A549 (cell line): Measurements from ENCODE around the gene SLC35A1. TPM values are rescaled to one million over a fixed set of nuclear protein-coding genes. Genes with fewer than 3 reads are reported as not detected.

Source experiments
- ATAC-seq, 2 experiments: fragments of 200-7000 bp in 1 of 2; fragments of >200 bp in 1 of 2; cut with Nextera tagmentation in 1 of 2; cut with Tn5 transposase in 1 of 2; 3 replicates each; pipeline versions ENCODE4 v1.8.0 to v1.9.1; 2018 to 2020; ENCODE audit warnings: mild to moderate bottlenecking in 1 of 2, moderate library complexity in 1 of 2
- CTCF ChIA-PET: fragments of 300-600 bp; sonication (Branson Sonifier 250); formaldehyde crosslinking; extraction: SDS; loops from one replicate; lab custom pipeline; 2021; ENCODE audit warnings: antibody characterized with exemption, inconsistent platforms; lab: Yijun Ruan, JAX
- POLR2A ChIA-PET: fragments of 350-600 bp; formaldehyde crosslinking; extraction: SDS; loops from one replicate; lab custom pipeline; 2021; ENCODE audit warnings: antibody characterized with exemption, inconsistent platforms; lab: Yijun Ruan, JAX
- DNase-seq, 2 experiments: peaks; one replicate each; pipeline versions ENCODE4 v3.0.0 to v3.0.0-alpha.2; 2011 to 2016; ENCODE audit warnings: low read depth in 1 of 2, low spot score in 1 of 2
- FAIRE-seq: peaks from 2 replicates; lab custom pipeline; 2011; peaks lifted over from hg19 to GRCh38; lab: Jason Lieb, UNC
- H3K27ac ChIP-seq, 2 experiments: fragments of >200 bp; sonication (Bioruptor Twin); formaldehyde crosslinking; 3 replicates each; pipeline ENCODE4 v1.5.1; 2016 to 2017
- H3K4me1 ChIP-seq: fragments of >200 bp; sonication (Bioruptor Twin); formaldehyde crosslinking; 3 replicates; pipeline ENCODE4 v1.6.1; 2016
- H3K4me2 ChIP-seq: fragments of >200 bp; sonication (Bioruptor Twin); formaldehyde crosslinking; 3 replicates; pipeline ENCODE4 v1.6.1; 2016
- H3K4me3 ChIP-seq: fragments of >200 bp; sonication (Bioruptor Twin); formaldehyde crosslinking; 3 replicates; pipeline ENCODE4 v1.5.1; 2016
- H3K9me3 ChIP-seq: fragments of >200 bp; sonication (Bioruptor Twin); formaldehyde crosslinking; 3 replicates; pipeline ENCODE4 v1.6.1; 2016
- BHLHE40 ChIP-seq: IDR thresholded peaks from 2 replicates; pipeline ENCODE4 v1.6.1; 2012; ENCODE audit warnings: low read depth, low read length, inconsistent platforms
- CBX8 ChIP-seq: fragments of 200-600 bp; sonication (generic); IDR thresholded peaks from 2 replicates; pipeline ENCODE4 v1.6.1; 2016
- E2F6 ChIP-seq: IDR thresholded peaks from 2 replicates; pipeline ENCODE4 v1.6.1; 2012; ENCODE audit warnings: low read depth, borderline replicate concordance
- EHMT2 ChIP-seq: fragments of 200-600 bp; sonication (generic); IDR thresholded peaks from 2 replicates; pipeline ENCODE4 v1.6.1; 2016; ENCODE audit warnings: antibody characterized with exemption, low read depth, mild to moderate bottlenecking, moderate library complexity
- ELK1 ChIP-seq: fragments of 150-350 bp; IDR thresholded peaks from 2 replicates; pipeline ENCODE4 v1.6.1; 2014; ENCODE audit warnings: low read depth, mild to moderate bottlenecking, low read length
- ESRRA ChIP-seq: fragments of 150-350 bp; IDR thresholded peaks from 2 replicates; pipeline ENCODE4 v1.6.1; 2014; ENCODE audit warnings: mild to moderate bottlenecking, low read length, borderline replicate concordance
- FOSB ChIP-seq: fragments of 250-450 bp; sonication (Bioruptor Pico); IDR thresholded peaks from 2 replicates; pipeline ENCODE4 v1.5.0; 2020; ENCODE audit warnings: mild to moderate bottlenecking, moderate library complexity
- FOSL2 ChIP-seq, 2 experiments: fragments of 450-650 bp in 1 of 2; fragments of >200 bp in 1 of 2; sonication (Bioruptor Twin) in 1 of 2; formaldehyde crosslinking; IDR thresholded peaks; 2 replicates each; pipeline versions ENCODE4 v1.5.0 to v1.6.1; 2016 to 2020; ENCODE audit warnings: mild to moderate bottlenecking in 1 of 2, moderate library complexity in 1 of 2
- FOXS1 ChIP-seq: fragments of 250-450 bp; sonication (Bioruptor Pico); IDR thresholded peaks from 2 replicates; pipeline ENCODE4 v1.5.0; 2020; ENCODE audit warnings: mild to moderate bottlenecking, moderate library complexity
- GATA3 ChIP-seq: IDR thresholded peaks from 2 replicates; pipeline ENCODE4 v1.6.1; 2012; ENCODE audit warnings: borderline replicate concordance
- HES2 ChIP-seq: fragments of >200 bp; sonication (Bioruptor Twin); formaldehyde crosslinking; IDR thresholded peaks from 2 replicates; pipeline ENCODE4 v1.6.1; 2016
- HMGXB4 ChIP-seq: fragments of 250-450 bp; sonication (Bioruptor Pico); IDR thresholded peaks from 2 replicates; pipeline ENCODE4 v1.5.0; 2021; ENCODE audit warnings: mild to moderate bottlenecking, moderate library complexity, borderline replicate concordance
- HOXA7 ChIP-seq: fragments of 250-450 bp; sonication (Bioruptor Pico); IDR thresholded peaks from 2 replicates; pipeline ENCODE4 v1.5.0; 2020; ENCODE audit warnings: mild to moderate bottlenecking, moderate library complexity
- HOXB5 ChIP-seq: fragments of 250-450 bp; sonication (Bioruptor Pico); IDR thresholded peaks from 2 replicates; pipeline ENCODE4 v1.5.0; 2020; ENCODE audit warnings: mild to moderate bottlenecking, moderate library complexity
- KDM5A ChIP-seq: fragments of 200-600 bp; sonication (generic); IDR thresholded peaks from 2 replicates; pipeline ENCODE4 v1.6.1; 2016; ENCODE audit warnings: antibody characterized with exemption, mild to moderate bottlenecking
- MAFK ChIP-seq: fragments of 450-650 bp; IDR thresholded peaks from 2 replicates; pipeline ENCODE4 v1.6.1; 2014; ENCODE audit not compliant: partially characterized antibody
- NFE2L2 ChIP-seq: fragments of 150-350 bp; conservative IDR thresholded peaks from 2 replicates; pipeline ENCODE4 v1.6.1; 2014; ENCODE audit warnings: low read length
- NPAS2 ChIP-seq: fragments of 250-450 bp; sonication (Bioruptor Pico); IDR thresholded peaks from 2 replicates; pipeline ENCODE4 v1.8.0; 2022; ENCODE audit warnings: mild to moderate bottlenecking, moderate library complexity, borderline replicate concordance
- NR3C1 ChIP-seq: fragments of >200 bp; sonication (Bioruptor Twin); formaldehyde crosslinking; IDR thresholded peaks from 3 replicates; pipeline ENCODE4 v1.6.1; 2017
- PHF8 ChIP-seq: fragments of 200-600 bp; sonication (generic); IDR thresholded peaks from 2 replicates; pipeline ENCODE4 v1.6.1; 2016; ENCODE audit warnings: low read depth, mild to moderate bottlenecking, antibody characterized with exemption, moderate library complexity, borderline replicate concordance
- RAD21 ChIP-seq, 2 experiments: fragments of >200 bp in 1 of 2; sonication (Bioruptor Twin) in 1 of 2; formaldehyde crosslinking in 1 of 2; IDR thresholded peaks in 1 of 2; conservative IDR thresholded peaks in 1 of 2; 2 replicates in 1 of 2; 3 replicates in 1 of 2; pipeline ENCODE4 v1.6.1; 2012 to 2018; ENCODE audit warnings: inconsistent platforms in 1 of 2
- RCOR1 ChIP-seq: fragments of 150-350 bp; IDR thresholded peaks from 2 replicates; pipeline ENCODE4 v1.6.1; 2014; ENCODE audit warnings: antibody characterized with exemption, low read length, low read depth
- RFX5 ChIP-seq: fragments of 450-650 bp; IDR thresholded peaks from 2 replicates; pipeline ENCODE4 v1.7.1; 2014; ENCODE audit warnings: antibody characterized with exemption, mild to moderate bottlenecking, moderate library complexity
- SREBF2 ChIP-seq: fragments of 450-650 bp; IDR thresholded peaks from 2 replicates; pipeline ENCODE4 v1.6.1; 2014; ENCODE audit warnings: mild to moderate bottlenecking, moderate library complexity
- TP53 ChIP-seq: fragments of 250-450 bp; sonication (Bioruptor Pico); IDR thresholded peaks from 2 replicates; pipeline ENCODE4 v1.5.0; 2021; ENCODE audit warnings: mild to moderate bottlenecking, moderate library complexity
- WGBS: methylation state at CpG from one replicate; pipeline ENCODE4 v1.1.6; 2017; ENCODE audit errors: missing lambda C conversion rate; 5-methylcytosine and 5-hydroxymethylcytosine counted together
- polyA plus RNA-seq, 4 experiments: library from polyadenylated mRNA; depleted of rRNA in 3 of 4; stranded (reverse); fragments of >200 nt; fragmentation: RNase III in 1 of 4; extraction: RNeasy Plus Mini Kit Qiagen cat#74134 plus additional on column Dnase treatment in 1 of 4; gene quantifications; 2 replicates in 3 of 4; 3 replicates in 1 of 4; pipeline ENCODE4 v1.2.3, GENCODE V29; 2011 to 2017

Gene SLC35A1
- polyA plus RNA-seq, 2 of the 4 experiments (the other 2 are of a cell fraction): 13.5 to 23.7 TPM

- Histone ChIP-seq H3K4me1 (0 out of 3 replicates have a peak, but pooled peaks cover 7% of the 10 kb centered on the region), H3K27ac (no peak overlapping the region), H3K4me3 (no peak overlapping the region), H3K9me3 (no peaks in the 10 kb centered on the region), H3K4me2 (no peak overlapping the region)
- DNase-seq: no peak
- POLR2A ChIA-PET: interaction anchor here (0.6 kb wide), 1 partner anchor 428 kb away, joined by 4 read pairs; no protein-coding TSS in a partner anchor
- no peak for TF ChIP-seq HMGXB4 (CRISPR knock-in tag)
- TF ChIP-seq NFE2L2: no peak
- no peak for TF ChIP-seq RCOR1
- no peak for TF ChIP-seq RFX5
- TF ChIP-seq GATA3: no peak
- FAIRE-seq: no peak
- CTCF ChIA-PET: interaction anchor here (1.2 kb wide), 1 partner anchor 176 kb away, joined by 4 read pairs; no protein-coding TSS in a partner anchor
- 89% methylated on average over 8 of the region's 8 CpGs for WGBS
- no peak for ATAC-seq
Observed at GRCh38 chr6:87494761-87495422, 22.1 kb downstream of the SLC35A1 start.

- no peaks in the 10 kb centered on the region for H3K9me3 ChIP-seq
- no peak overlapping the region for H3K4me2 ChIP-seq
- TF ChIP-seq NFE2L2: peak; percentile 43; the same call in 1 of the 2 replicates
- no peak for TF ChIP-seq RFX5
- peak; percentile 85 for TF ChIP-seq MAFK
- TF ChIP-seq FOXS1: no peak
- no peak for TF ChIP-seq E2F6
- ChIA-PET POLR2A (no interaction called here), CTCF (no interaction called here)
- DNase-seq (no peak), ATAC-seq (no peak), FAIRE-seq (no peak)
- H3K4me1 ChIP-seq: 0 out of 3 replicates have a peak, but pooled peaks cover 11% of the 10 kb centered on the region
- no peak overlapping the region for H3K4me3 ChIP-seq
- H3K27ac ChIP-seq: peak overlapping the region in 1 of 2 experiments; percentile 38; a peak in 2 of 6 replicates
Observed at GRCh38 chr6:87498048-87498447, 25.3 kb downstream of the SLC35A1 start.

GRCh38 chr6:87501809-87502572, 29.2 kb downstream of the SLC35A1 start:
- ChIA-PET CTCF (no interaction called here), POLR2A (no interaction called here)
- Histone ChIP-seq H3K4me2 (no peak overlapping the region), H3K9me3 (no peaks in the 10 kb centered on the region), H3K4me3 (no peak overlapping the region), H3K4me1 (0 out of 3 replicates have a peak, but pooled peaks cover 11% of the 10 kb centered on the region)
- DNase-seq: no peak
- WGBS: 90% methylated on average over 6 of the region's 6 CpGs
- no peak for TF ChIP-seq ELK1
- no peak for TF ChIP-seq RAD21 (conservative IDR thresholded peaks at IDR 0.05 in 1 of 2, IDR thresholded peaks at IDR 0.05 in 1 of 2)
- TF ChIP-seq CBX8: no peak
- TF ChIP-seq HES2: no peak
- TF ChIP-seq NPAS2 (CRISPR knock-in tag): no peak
- no peak for TF ChIP-seq FOSB (CRISPR knock-in tag)
- TF ChIP-seq HMGXB4 (CRISPR knock-in tag): no peak
- TF ChIP-seq PHF8: no peak
- TF ChIP-seq EHMT2: no peak
- TF ChIP-seq KDM5A: no peak
- TF ChIP-seq ESRRA: no peak
- TF ChIP-seq FOSL2 (IDR thresholded peaks at IDR 0.05): no peak
- TF ChIP-seq FOSL2 (CRISPR knock-in tag; IDR thresholded peaks at IDR 0.05): no peak
- no peak for TF ChIP-seq SREBF2
- TF ChIP-seq BHLHE40: no peak
- TF ChIP-seq HOXB5 (CRISPR knock-in tag): no peak
- no peak for TF ChIP-seq NR3C1
- TF ChIP-seq TP53: no peak
- TF ChIP-seq HOXA7 (CRISPR knock-in tag): no peak
- TF ChIP-seq, all 56 proteins: peak for 0
- no peak overlapping the region for H3K27ac ChIP-seq
- ATAC-seq (no peak), FAIRE-seq (no peak)
